ENCODE results near the gene CTNNA1. TPM values are rescaled to one million over a fixed set of nuclear protein-coding genes. Genes with fewer than 3 reads are reported as not detected.

CTNNA1 gene
- total and polyA plus RNA-seq, 2 experiments from 2014 or later: 171 to 260 TPM

GRCh38 chr5:138869038-138869437 lies 115.8 kb downstream of the CTNNA1 start:
- no peaks in the 10 kb centered on the region for H3K36me3 ChIP-seq
- H3K27ac ChIP-seq: peak overlapping the region; percentile 16
- H3K27me3 ChIP-seq: no peaks in the 10 kb centered on the region
- TF ChIP-seq CTCF (IDR thresholded peaks at IDR 0.05; ENCODE audit: low read depth, low read length): no peak
- no peak overlapping the region for H3K4me3 ChIP-seq
- no peak for DNase-seq (ENCODE audit: low read depth in 1 of 2, low spot score in 1 of 2)
- H3K9me3 ChIP-seq (ENCODE audit: low read depth): no peaks in the 10 kb centered on the region
- peaks cover 42% of the 10 kb centered on the region for H3K4me1 ChIP-seq (ENCODE audit: low read depth)

- H3K9me3 ChIP-seq (ENCODE audit: low read depth): no peaks in the 10 kb centered on the region
- H3K27me3 ChIP-seq: no peaks in the 10 kb centered on the region
- peaks cover 47% of the 10 kb centered on the region for H3K4me1 ChIP-seq (ENCODE audit: low read depth)
- DNase-seq (ENCODE audit: low read depth in 1 of 2, low spot score in 1 of 2): peak in 1 of 2 donors; percentile 61
- no peak overlapping the region for H3K4me3 ChIP-seq
- no peak for TF ChIP-seq CTCF (IDR thresholded peaks at IDR 0.05; ENCODE audit: low read depth, low read length)
- no peaks in the 10 kb centered on the region for H3K36me3 ChIP-seq
- H3K27ac ChIP-seq: peak overlapping the region; percentile 41
These were observed 116.7 kb downstream of the CTNNA1 start for GRCh38 chr5:138869763-138870500.

GRCh38 chr5:138870611-138871010 lies 117.4 kb downstream of the CTNNA1 start:
- no peaks in the 10 kb centered on the region for H3K27me3 ChIP-seq
- DNase-seq (ENCODE audit: low read depth in 1 of 2, low spot score in 1 of 2): no peak
- no peak for TF ChIP-seq CTCF (IDR thresholded peaks at IDR 0.05; ENCODE audit: low read depth, low read length)
- no peak overlapping the region for H3K4me3 ChIP-seq
- H3K27ac ChIP-seq: peak overlapping the region; percentile 6
- H3K4me1 ChIP-seq (ENCODE audit: low read depth): peaks cover 47% of the 10 kb centered on the region
- H3K36me3 ChIP-seq: no peaks in the 10 kb centered on the region
- no peaks in the 10 kb centered on the region for H3K9me3 ChIP-seq (ENCODE audit: low read depth)

GRCh38 chr5:138872841-138873465 lies 119.7 kb downstream of the CTNNA1 start:
- H3K9me3 ChIP-seq (ENCODE audit: low read depth): no peaks in the 10 kb centered on the region
- DNase-seq (ENCODE audit: low read depth in 1 of 2, low spot score in 1 of 2): no peak
- H3K4me3 ChIP-seq: no peak overlapping the region
- TF ChIP-seq CTCF (IDR thresholded peaks at IDR 0.05; ENCODE audit: low read depth, low read length): no peak
- no peaks in the 10 kb centered on the region for H3K36me3 ChIP-seq
- no peak overlapping the region for H3K27ac ChIP-seq
- H3K4me1 ChIP-seq (ENCODE audit: low read depth): peaks cover 41% of the 10 kb centered on the region
- no peaks in the 10 kb centered on the region for H3K27me3 ChIP-seq

GRCh38 chr5:138873466-138874221 lies 120.4 kb downstream of the CTNNA1 start:
- Histone ChIP-seq H3K27ac (no peak overlapping the region), H3K4me1 (ENCODE audit: low read depth) (peaks cover 45% of the 10 kb centered on the region), H3K27me3 (no peaks in the 10 kb centered on the region), H3K36me3 (no peaks in the 10 kb centered on the region), H3K4me3 (no peak overlapping the region), H3K9me3 (ENCODE audit: low read depth) (no peaks in the 10 kb centered on the region)
- no peak for DNase-seq (ENCODE audit: low read depth in 1 of 2, low spot score in 1 of 2)
- TF ChIP-seq CTCF (IDR thresholded peaks at IDR 0.05; ENCODE audit: low read depth, low read length): no peak

Data from cardiac muscle cell (in vitro differentiated cells and primary cell).